ENCODE results near the gene INTS2.
"Not testable (repeated sequence)": the region's sequence is repeated elsewhere in the genome, so short reads cannot be mapped to it uniquely, and the experiment has no call there.

Gene INTS2

GRCh38 chr17:61848247-61848646, 79.5 kb downstream of the INTS2 start:
- DNase-seq: no peak

- DNase-seq: no peak
Observed at GRCh38 chr17:61847659-61848058, 80.1 kb downstream of the INTS2 start.

GRCh38 chr17:61846761-61847375, 80.9 kb downstream of the INTS2 start:
- DNase-seq: no peak

DNA sequence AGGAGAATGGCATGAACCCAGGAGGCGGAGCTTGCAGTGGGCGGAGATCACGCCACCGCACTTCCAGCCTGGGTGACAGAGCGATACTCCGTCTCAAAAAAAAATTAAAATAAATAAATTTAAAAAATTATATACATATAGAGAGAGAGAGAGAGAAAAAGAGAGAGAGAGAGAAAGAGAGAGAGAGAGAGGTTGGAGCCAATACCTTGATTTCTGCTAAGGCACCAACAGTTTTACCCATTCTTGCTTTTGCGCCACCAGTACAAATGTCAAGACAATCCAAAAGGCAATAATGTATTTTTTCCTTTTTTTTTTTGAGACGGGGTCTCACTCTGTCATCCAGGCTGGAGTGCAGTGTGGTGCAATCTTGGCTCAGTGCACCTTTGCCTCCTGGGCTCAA, 81.7 kb downstream of the INTS2 start:
- no peak for DNase-seq

DNA sequence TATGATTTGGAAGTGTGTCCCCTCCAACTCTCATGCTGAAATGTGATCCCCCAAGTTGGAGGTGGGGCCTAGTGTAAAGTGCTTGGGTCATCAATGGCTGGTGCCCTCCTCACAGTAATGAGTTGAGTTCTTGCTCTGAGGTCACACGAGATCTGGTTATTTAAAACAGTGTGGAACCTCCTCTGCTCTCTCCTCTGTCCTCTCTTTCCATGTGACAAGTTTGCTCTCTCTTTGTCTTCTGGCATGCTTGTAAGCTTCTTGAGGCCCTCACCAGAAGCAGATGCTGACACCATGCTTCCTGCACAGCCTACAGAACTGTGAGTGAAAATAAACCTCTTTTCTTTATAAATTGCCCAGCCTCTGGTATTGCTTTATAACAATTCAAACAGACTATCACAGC, 84.3 kb downstream of the INTS2 start:
- no peak for DNase-seq

DNA sequence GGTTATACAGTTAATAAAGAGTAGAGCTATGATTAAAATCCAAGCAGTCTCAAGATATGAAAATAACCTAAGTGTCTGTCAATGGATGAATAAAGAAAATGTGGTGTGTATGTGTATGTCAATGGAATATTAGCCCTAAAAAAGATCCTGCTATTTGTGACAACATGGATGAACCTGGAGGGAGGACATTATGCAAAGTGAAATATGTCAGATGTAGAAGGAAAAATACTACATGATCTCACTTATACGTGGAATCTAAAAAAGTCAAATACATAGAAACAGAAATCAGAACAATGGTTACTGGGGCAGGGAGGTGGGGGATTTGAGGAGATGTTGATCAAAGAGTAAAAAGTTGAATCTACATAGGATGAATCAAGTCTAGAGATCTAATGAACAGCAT, 84.9 kb downstream of the INTS2 start:
- DNase-seq: no peak

- DNase-seq: no peak
Observed at GRCh38 chr17:61839300-61839786, 88.4 kb downstream of the INTS2 start.

GRCh38 chr17:61837175-61838051, 90.4 kb downstream of the INTS2 start:
- peak; percentile 57 to 62 for DNase-seq

GRCh38 chr17:61836266-61837174, 91.3 kb downstream of the INTS2 start:
- DNase-seq: no peak

- no peak for DNase-seq
Observed at GRCh38 chr17:61835606-61836005, 92.2 kb downstream of the INTS2 start.

DNA sequence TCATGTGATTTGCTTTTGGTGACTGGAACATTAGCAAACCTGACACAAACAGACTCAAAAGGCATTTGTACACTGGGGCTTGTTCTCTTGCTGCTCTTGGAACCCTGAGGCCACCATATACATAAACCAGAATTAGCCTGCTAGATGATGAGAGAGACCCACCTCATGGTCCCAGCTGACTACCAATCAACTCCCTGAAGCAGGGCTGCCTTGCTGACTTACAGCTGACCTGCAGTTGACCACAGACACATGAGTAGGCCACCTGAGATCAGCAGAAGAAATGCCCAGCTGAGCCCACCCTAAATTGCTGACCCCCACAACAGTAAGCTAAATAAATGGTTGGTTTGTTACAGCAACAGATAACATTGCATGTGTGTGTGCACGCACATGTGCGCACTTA, 93.2 kb downstream of the INTS2 start:
- no peak for DNase-seq

GRCh38 chr17:61833536-61834193, 94.1 kb downstream of the INTS2 start:
- no peak for DNase-seq

DNA sequence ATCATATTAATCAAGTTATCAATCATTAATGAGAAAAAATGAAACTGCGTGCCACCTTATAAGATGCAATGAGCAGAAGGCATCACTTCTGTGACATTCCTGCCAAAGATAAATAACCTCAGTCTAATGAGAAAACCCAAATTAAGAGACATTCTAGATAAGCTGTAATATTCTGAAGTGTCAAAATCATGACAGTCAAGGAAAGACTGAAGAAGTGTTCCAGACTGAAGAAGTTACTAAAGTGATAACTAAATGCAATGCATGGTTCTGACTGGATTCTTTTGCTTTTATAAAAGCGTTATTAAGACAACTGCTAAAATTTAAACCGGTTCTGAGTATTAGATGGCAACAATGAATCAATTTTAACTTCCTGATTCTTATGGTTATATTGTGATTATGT, 95.3 kb downstream of the INTS2 start:
- DNase-seq: no peak

DNA sequence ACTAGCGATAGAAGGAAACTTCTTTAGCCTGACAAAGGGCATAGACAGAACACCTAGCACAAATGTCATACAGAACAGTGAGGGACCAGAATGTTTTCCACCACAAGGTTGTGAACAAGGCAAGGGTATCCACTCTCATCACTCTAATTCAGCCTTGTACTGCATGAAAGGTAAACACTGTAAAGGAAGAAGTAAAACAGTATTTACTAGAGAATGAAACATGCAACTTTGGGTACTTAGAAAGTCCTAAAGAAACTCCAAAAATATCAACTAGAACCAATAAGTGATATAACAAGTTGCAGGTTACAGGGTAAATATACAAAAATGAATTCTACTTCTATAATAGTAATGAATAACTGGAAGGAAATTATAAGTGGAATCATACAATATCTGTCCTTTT, 96.7 kb downstream of the INTS2 start:
- no peak for DNase-seq

GRCh38 chr17:61828694-61829093, 99.1 kb downstream of the INTS2 start:
- no peak for DNase-seq

- no peak for DNase-seq
Observed at GRCh38 chr17:61827649-61828395, 100.0 kb downstream of the INTS2 start.

- not testable (repeated sequence) for DNase-seq
Observed at GRCh38 chr17:61826866-61827265, 100.9 kb downstream of the INTS2 start.

- not testable (repeated sequence) for DNase-seq
Observed at GRCh38 chr17:61826198-61826597, 101.6 kb downstream of the INTS2 start.

DNA sequence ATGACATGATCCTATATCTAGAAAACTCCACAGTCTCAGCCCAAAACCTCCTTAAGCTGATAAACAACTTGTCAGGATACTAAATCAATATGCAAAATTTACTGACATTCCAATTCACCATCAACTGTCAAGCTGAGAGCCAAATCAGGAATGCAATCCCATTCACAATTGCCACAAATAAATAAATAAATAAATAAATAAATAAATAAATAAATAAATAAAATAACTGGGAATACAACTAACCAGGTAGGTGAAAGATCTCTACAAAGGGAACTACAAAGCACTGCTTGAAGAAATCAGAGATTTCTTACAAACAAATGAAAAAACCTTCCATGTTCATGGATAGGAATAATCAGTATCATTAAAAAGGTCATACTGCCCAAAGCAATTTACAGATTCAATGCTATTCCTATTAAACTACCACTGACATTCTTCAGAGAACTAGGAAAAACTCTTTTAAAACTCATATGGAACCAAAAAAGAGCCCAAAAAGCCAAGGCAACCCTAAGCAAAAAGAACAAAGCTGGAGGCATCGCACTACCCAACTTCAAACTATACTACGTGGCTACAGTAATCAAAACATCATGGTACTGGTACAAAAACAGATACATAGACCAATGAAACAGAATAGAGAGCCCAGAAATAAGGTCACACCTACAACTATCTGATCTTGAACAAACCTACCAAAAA, 102.2 kb downstream of the INTS2 start:
- no peak for DNase-seq

DNA sequence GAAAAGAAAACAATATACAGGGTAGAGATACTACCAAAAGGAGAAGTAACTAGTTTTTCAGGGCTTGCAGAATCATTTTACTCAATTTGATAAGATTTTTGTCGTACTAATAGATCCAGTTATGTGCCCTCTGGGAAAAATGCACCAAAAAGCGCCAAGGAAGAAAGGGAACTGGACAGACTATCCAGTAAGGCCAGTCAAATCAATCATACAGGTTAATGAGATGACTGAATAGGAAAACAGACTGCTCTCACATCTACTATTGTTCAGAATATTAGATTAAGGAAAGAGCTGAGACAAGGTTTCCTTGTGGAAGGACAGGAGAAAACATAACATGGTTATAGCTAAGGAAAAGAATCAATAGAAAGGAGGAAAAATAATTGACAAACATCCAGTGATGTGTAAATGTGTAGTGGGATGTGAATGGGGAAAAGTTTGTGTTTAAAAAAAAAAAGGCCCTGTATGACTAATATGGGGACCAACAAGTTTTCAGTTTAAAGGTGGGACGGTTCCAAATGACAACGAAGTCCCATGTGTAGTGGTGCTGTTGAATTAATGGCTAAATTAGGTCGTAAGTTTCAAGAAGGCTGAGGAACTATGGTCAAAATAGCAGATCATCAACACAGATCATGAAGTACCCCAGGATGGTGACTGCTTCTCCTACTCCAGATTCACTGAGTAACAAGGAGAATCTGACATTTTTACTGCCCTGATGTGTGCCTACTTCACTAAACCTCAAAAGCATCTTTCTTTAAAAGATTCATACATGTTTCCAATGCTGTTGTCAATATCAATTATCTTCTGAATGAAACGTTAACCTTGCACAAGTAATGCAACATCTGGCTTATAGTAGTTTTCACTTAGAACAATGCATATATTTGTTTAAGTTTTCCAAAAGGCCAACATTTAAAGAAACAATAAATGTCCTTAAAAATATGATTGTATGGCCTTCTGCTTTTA, 105.2 kb downstream of the INTS2 start:
- no peak for DNase-seq
